Astrocyte of the spinal cord (primary cell): ENCODE measurements around the gene TBC1D10A.

Experiments
- DNase-seq: peaks from one replicate; pipeline ENCODE4 v3.0.0; 2011; ENCODE audit warnings: low read depth, low spot score
- H3K4me3 ChIP-seq: 2 replicates; pipeline ENCODE4 v1.5.1; 2011; ENCODE audit warnings: low read depth, mild to moderate bottlenecking, low read length, moderate library complexity
- CTCF ChIP-seq: IDR thresholded peaks from 2 replicates; pipeline ENCODE4 v1.5.1; 2012; ENCODE audit warnings: low read depth, mild to moderate bottlenecking, low read length, inconsistent platforms
- in situ Hi-C: cut with HindIII; loops from 2 replicates; pipeline ENCODE4 v1.10.0; 2017; ENCODE audit warnings: low sequenced_read_pairs

Gene TBC1D10A

DNA sequence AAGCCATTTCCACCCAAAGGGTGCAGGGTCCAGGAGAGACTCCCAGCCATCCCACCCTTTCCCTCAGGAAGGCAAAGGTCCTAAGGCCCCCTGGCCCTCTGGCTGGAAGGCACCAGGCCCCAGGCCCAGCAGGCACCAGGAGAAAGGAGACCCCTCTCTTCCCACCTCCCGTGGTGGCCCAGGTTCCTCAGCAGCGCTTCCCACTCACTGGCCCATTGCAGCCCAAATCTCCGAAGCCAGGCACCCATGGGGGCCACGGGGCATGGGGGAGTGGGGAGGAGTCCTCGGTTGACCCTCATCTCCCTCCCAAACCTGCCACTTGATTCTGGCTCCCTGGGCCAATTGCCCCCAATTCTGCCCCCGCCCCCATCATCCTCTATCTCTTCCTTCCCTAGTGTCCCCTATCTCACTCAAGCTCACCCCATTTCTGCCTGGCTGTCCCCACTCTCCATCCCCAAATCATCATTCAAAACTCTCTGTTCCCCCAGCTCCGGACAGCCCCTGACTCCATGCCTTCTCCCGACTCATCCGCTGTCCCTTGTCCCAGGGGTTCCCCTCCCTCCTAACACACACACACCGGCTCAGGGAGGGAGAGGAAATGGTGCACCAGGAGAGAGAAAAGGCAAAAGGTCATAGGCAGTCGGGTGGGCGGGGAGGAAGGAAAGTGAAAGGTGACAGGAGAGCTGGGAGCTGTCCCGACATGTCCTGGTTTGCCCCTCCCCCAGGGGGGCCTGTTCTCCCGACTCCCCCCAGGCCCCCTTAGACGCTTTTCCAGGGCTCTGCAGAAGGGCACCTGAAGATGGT is 81.4 kb downstream of the TBC1D10A start:
- in situ Hi-C loops, result no loop called here
- DNase-seq, result no peak
- H3K4me3 ChIP-seq, result peak overlapping the region; percentile 74
- no peak for TF ChIP-seq CTCF

- H3K4me3 ChIP-seq, result peak overlapping the region; percentile 74
- TF ChIP-seq CTCF, result no peak
- in situ Hi-C loops, result no loop called here
- no peak for DNase-seq
Observed at GRCh38 chr22:30244641-30245040, 82.1 kb downstream of the TBC1D10A start.

GRCh38 chr22:30244066-30244465 is 82.7 kb downstream of the TBC1D10A start:
- no peak for TF ChIP-seq CTCF
- in situ Hi-C loops, result no loop called here
- H3K4me3 ChIP-seq, result peak overlapping the region; percentile 74
- DNase-seq, result no peak

DNA sequence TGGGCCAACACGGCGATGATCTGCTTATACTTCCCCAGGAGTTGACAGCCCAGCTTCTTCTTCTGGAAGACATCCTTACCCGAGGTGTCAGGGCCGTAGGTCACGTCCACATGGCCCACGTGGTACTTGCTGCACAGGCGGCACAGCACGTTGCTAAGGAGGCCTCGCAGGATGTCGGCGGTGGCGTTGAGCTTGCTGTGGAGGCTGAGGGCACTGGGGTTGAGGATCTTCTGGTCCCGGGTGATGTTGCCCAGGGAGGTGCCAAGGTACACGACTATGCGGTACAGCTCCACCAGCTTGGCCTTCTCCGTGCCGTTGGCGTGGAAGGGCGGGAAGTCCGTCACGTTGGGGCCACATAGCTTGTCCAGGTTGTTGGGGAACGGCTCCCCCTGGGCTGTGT is 83.1 kb downstream of the TBC1D10A start:
- no peak for TF ChIP-seq CTCF
- no peak overlapping the region for H3K4me3 ChIP-seq
- no peak for DNase-seq
- in situ Hi-C loops, result no loop called here
